Choroid plexus epithelial cell (primary cell): Measurements from ENCODE around the gene PIGBOS1.
A peak's percentile ranks its signal among the peaks of the same experiment; 100 is the strongest.

ENCODE experiments used
- DNase-seq: peaks from one replicate; pipeline ENCODE4 v3.0.0-alpha.2; 2010; ENCODE audit warnings: low read depth
- H3K4me3 ChIP-seq: 2 replicates; pipeline ENCODE4 v1.5.1; 2011; ENCODE audit warnings: low read depth, mild to moderate bottlenecking, control low read depth, low read length, moderate library complexity
- TF ChIP-seq, protein P1 (sequence below): conservative IDR thresholded peaks from 2 replicates; pipeline ENCODE4 v1.5.1; 2011; ENCODE audit warnings: low read depth, mild to moderate bottlenecking, control low read depth, inconsistent platforms, low read length, moderate library complexity

The PIGBOS1 gene

GRCh38 chr15:55279746-55280351 lies 39.1 kb downstream of the PIGBOS1 start:
- H3K4me3 ChIP-seq: no peak overlapping the region
- DNase-seq: peak; percentile 94
- TF ChIP-seq, protein P1, sequence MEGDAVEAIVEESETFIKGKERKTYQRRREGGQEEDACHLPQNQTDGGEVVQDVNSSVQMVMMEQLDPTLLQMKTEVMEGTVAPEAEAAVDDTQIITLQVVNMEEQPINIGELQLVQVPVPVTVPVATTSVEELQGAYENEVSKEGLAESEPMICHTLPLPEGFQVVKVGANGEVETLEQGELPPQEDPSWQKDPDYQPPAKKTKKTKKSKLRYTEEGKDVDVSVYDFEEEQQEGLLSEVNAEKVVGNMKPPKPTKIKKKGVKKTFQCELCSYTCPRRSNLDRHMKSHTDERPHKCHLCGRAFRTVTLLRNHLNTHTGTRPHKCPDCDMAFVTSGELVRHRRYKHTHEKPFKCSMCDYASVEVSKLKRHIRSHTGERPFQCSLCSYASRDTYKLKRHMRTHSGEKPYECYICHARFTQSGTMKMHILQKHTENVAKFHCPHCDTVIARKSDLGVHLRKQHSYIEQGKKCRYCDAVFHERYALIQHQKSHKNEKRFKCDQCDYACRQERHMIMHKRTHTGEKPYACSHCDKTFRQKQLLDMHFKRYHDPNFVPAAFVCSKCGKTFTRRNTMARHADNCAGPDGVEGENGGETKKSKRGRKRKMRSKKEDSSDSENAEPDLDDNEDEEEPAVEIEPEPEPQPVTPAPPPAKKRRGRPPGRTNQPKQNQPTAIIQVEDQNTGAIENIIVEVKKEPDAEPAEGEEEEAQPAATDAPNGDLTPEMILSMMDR: no peak

GRCh38 chr15:55279100-55279745 lies 39.7 kb downstream of the PIGBOS1 start:
- no peak overlapping the region for H3K4me3 ChIP-seq
- DNase-seq: no peak
- TF ChIP-seq, protein P1: no peak

GRCh38 chr15:55277715-55278114 lies 41.2 kb downstream of the PIGBOS1 start:
- DNase-seq: no peak
- no peak overlapping the region for H3K4me3 ChIP-seq
- TF ChIP-seq, protein P1: no peak

DNA sequence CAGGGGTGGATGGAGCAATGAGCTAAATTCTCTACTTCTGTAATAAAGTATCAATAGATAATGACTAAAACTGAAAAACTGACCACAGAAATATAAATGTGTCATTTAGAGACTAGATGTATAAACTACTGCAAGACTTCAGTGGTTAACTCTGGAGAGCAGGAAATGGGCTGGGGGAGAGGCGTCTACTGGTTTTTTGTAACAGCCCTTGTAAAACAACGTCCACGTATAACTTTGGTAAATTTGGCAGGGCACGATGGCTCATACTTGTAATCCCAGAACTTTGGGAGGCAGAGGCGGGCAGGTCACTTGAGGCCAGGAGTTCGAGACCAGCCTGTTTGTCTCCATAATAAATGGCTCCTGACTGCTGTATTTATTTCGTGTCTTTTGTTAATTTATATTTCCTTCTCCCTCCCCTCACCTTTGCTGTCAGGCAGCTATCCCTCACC lies 41.8 kb downstream of the PIGBOS1 start:
- peak; percentile 63 for DNase-seq
- H3K4me3 ChIP-seq: no peak overlapping the region
- TF ChIP-seq, protein P1: no peak

DNA sequence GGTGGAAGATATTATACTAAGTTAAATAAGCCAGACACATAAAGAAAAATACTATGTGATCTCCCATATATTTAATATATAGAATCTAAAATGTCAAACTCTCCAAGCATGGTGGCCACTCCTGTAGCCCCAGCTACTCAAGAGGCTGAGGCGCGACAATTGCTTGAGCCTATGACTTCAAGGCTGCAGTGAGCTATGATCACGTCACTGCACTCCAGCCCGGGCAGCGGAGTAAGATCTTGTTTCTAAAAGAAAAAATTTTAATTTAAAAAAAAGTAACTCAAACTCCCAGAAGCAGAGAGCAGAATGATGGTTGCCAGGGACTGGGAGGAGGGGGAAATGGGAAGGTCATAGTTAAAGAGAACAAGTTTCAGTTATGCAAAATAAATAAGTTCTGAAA lies 42.6 kb downstream of the PIGBOS1 start:
- TF ChIP-seq, protein P1: no peak
- no peak overlapping the region for H3K4me3 ChIP-seq
- no peak for DNase-seq

DNA sequence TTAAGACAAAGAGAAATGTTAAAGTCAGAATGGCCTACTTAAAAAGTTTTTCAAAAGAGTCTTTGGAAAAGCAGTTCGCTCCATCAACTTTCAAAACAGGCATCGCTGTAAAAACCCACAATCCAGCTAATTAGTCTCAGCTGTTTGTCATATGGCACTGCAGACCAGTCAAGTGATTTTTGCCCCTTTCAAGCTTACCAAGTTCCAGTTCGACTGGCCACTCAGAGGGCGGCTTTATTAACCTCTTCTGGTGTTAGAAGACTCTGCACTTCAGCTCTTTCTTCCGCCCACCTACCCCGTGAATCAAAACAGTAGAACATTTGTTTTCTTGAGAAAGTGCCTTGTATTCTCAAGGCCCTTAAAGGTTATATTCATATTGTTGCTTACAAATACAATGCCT lies 48.6 kb downstream of the PIGBOS1 start:
- TF ChIP-seq, protein P1: no peak
- DNase-seq: no peak

More for the DNA sequence above, 48.6 kb downstream of the PIGBOS1 start:
- no peak overlapping the region for H3K4me3 ChIP-seq
